Activated B cell treated with CpG ODN at 0.5 μM for 24 hours (primary cell): ENCODE results near the gene CLNK. TPM values are rescaled to one million over a fixed set of nuclear protein-coding genes. Genes with fewer than 3 reads are reported as not detected.

Experiments used
- ATAC-seq: fragments of 200-7000 bp; cut with Tn5 transposase; one replicate; pipeline ENCODE4 v1.10.0; 2021; ENCODE audit warnings: low read depth, mild to moderate bottlenecking, moderate library complexity
- CTCF ChIA-PET: fragments of 350-600 bp; sonication (Branson Sonifier 250); formaldehyde crosslinking; loops from one replicate; lab custom pipeline; 2021; ENCODE audit warnings: antibody characterized with exemption; lab: Charles Lee
- POLR2A ChIA-PET: fragments of 350-600 bp; sonication (Branson Sonifier 250); formaldehyde crosslinking; loops from one replicate; lab custom pipeline; 2021; ENCODE audit warnings: antibody characterized with exemption; lab: Charles Lee
- DNase-seq: peaks from one replicate; pipeline ENCODE4 v3.0.0; 2022
- H3K27ac Mint-ChIP-seq: one replicate; pipeline ENCODE4 v1.8.0; 2020; ENCODE audit warnings: mixed read lengths
- H3K27me3 Mint-ChIP-seq: one replicate; pipeline ENCODE4 v1.8.0; 2021; ENCODE audit warnings: mixed read lengths
- H3K36me3 Mint-ChIP-seq: one replicate; pipeline ENCODE4 v1.8.0; 2021; ENCODE audit warnings: low read depth, mixed read lengths
- H3K4me1 Mint-ChIP-seq: one replicate; pipeline ENCODE4 v1.8.0; 2021; ENCODE audit warnings: mixed read lengths
- H3K4me3 Mint-ChIP-seq: one replicate; pipeline ENCODE4 v1.8.0; 2020; ENCODE audit warnings: mild to moderate bottlenecking, mixed read lengths
- H3K9me3 Mint-ChIP-seq: one replicate; pipeline ENCODE4 v1.8.0; 2020; ENCODE audit warnings: mixed read lengths
- CTCF ChIP-seq: fragments of 200-600 bp; IDR thresholded peaks from one replicate; pipeline ENCODE4 v1.8.0; 2022; ENCODE audit warnings: antibody characterized with exemption, mild to moderate bottlenecking
- intact Hi-C: fragments of 100-400 bp; cut with micrococcal nuclease; formaldehyde crosslinking; loops from one replicate; pipeline ENCODE4 v1.15.1; 2024
- total RNA-seq: library from RNA; stranded (reverse); gene quantifications from 2 replicates; pipeline ENCODE4 v1.2.3, GENCODE V29; 2022

CLNK gene
- total RNA-seq, 1 donor from 2014 or later = 0.58 TPM

GRCh38 chr4:10715696-10716095, 31.1 kb upstream of the CLNK start:
- no peaks in the 10 kb centered on the region for H3K27me3 Mint-ChIP-seq
- CTCF ChIA-PET = no interaction called here
- no peaks in the 10 kb centered on the region for H3K9me3 Mint-ChIP-seq

GRCh38 chr4:10715135-10715534, 30.6 kb upstream of the CLNK start:
- ChIA-PET POLR2A (no interaction called here), CTCF (no interaction called here)
- no peaks in the 10 kb centered on the region for H3K36me3 Mint-ChIP-seq

More at GRCh38 chr4:10715696-10716095, 31.1 kb upstream of the CLNK start:
- intact Hi-C loops = no loop called here
- POLR2A ChIA-PET = no interaction called here
- DNase-seq = no peak
- no peak overlapping the region for H3K4me3 Mint-ChIP-seq
- no peak for ATAC-seq
- H3K4me1 Mint-ChIP-seq = peaks cover 4% of the 10 kb centered on the region
- H3K27ac Mint-ChIP-seq = no peak overlapping the region
- H3K36me3 Mint-ChIP-seq = no peaks in the 10 kb centered on the region
- no peak for TF ChIP-seq CTCF

GRCh38 chr4:10713591-10713990, 29.0 kb upstream of the CLNK start:
- no peak for ATAC-seq

More at GRCh38 chr4:10715135-10715534, 30.6 kb upstream of the CLNK start:
- intact Hi-C loops = no loop called here
- Mint-ChIP-seq H3K27me3 (no peaks in the 10 kb centered on the region), H3K4me1 (peaks cover 2% of the 10 kb centered on the region), H3K4me3 (no peak overlapping the region), H3K9me3 (no peaks in the 10 kb centered on the region), H3K27ac (no peak overlapping the region)
- no peak for DNase-seq
- no peak for TF ChIP-seq CTCF
- no peak for ATAC-seq

GRCh38 chr4:10706236-10706635, 21.7 kb upstream of the CLNK start:
- Mint-ChIP-seq H3K9me3 (no peaks in the 10 kb centered on the region), H3K27ac (no peak overlapping the region), H3K4me3 (no peak overlapping the region), H3K36me3 (no peaks in the 10 kb centered on the region), H3K27me3 (no peaks in the 10 kb centered on the region), H3K4me1 (no peaks in the 10 kb centered on the region)
- CTCF ChIA-PET = no interaction called here
- DNase-seq (no peak), ATAC-seq (no peak)
- intact Hi-C loops = no loop called here
- POLR2A ChIA-PET = no interaction called here
- no peak for TF ChIP-seq CTCF

More at GRCh38 chr4:10713591-10713990, 29.0 kb upstream of the CLNK start:
- TF ChIP-seq CTCF = no peak
- H3K9me3 Mint-ChIP-seq = no peaks in the 10 kb centered on the region
- no peaks in the 10 kb centered on the region for H3K27me3 Mint-ChIP-seq
- intact Hi-C loops = no loop called here
- no peak for DNase-seq
- H3K4me3 Mint-ChIP-seq = no peak overlapping the region
- CTCF ChIA-PET = no interaction called here
- POLR2A ChIA-PET = no interaction called here
- H3K36me3 Mint-ChIP-seq = no peaks in the 10 kb centered on the region
- H3K4me1 Mint-ChIP-seq = no peaks in the 10 kb centered on the region
- no peak overlapping the region for H3K27ac Mint-ChIP-seq

- Mint-ChIP-seq H3K27me3 (no peaks in the 10 kb centered on the region), H3K27ac (no peak overlapping the region), H3K36me3 (no peaks in the 10 kb centered on the region), H3K4me3 (no peak overlapping the region), H3K4me1 (no peaks in the 10 kb centered on the region), H3K9me3 (no peaks in the 10 kb centered on the region)
- DNase-seq (no peak), ATAC-seq (no peak)
- CTCF ChIA-PET = interaction anchor here (0.5 kb wide), 1 partner anchor 12 kb away, joined by 3 read pairs; no protein-coding TSS in a partner anchor
- intact Hi-C loops = no loop called here
- POLR2A ChIA-PET = no interaction called here
- TF ChIP-seq CTCF = no peak
Measured at GRCh38 chr4:10704430-10704810, 19.9 kb upstream of the CLNK start.
